Adrenal gland (tissue), 5 donors: Measurements from ENCODE around the gene TNMD.

ENCODE experiments used
- POLR2A ChIP-seq, 2 donors: fragments of 450-650 bp; IDR thresholded peaks; one replicate each; pipeline ENCODE4 v1.6.1; 2017; ENCODE audit warnings: antibody characterized with exemption in 2 of 2, mild to moderate bottlenecking in 2 of 2, moderate library complexity in 1 of 2
- TF ChIP-seq, protein P1 (sequence below), 6 experiments: fragments of 450-650 bp in 4 of 6; fragments of 200-600 bp in 2 of 6; sonication (generic) in 1 of 6; IDR thresholded peaks; 1 replicate in 5 of 6; 2 replicates in 1 of 6; pipeline versions ENCODE4 v1.5.1 to v1.8.0; 2016 to 2021; ENCODE audit warnings: antibody characterized with exemption in 6 of 6, mild to moderate bottlenecking in 2 of 6, moderate library complexity in 1 of 6
- donor health status: DM: no; HTN: no; CAD: no.

GRCh38 chrX:100609591-100609990 lies 24.9 kb downstream of the TNMD start:
- TF ChIP-seq, protein P1, sequence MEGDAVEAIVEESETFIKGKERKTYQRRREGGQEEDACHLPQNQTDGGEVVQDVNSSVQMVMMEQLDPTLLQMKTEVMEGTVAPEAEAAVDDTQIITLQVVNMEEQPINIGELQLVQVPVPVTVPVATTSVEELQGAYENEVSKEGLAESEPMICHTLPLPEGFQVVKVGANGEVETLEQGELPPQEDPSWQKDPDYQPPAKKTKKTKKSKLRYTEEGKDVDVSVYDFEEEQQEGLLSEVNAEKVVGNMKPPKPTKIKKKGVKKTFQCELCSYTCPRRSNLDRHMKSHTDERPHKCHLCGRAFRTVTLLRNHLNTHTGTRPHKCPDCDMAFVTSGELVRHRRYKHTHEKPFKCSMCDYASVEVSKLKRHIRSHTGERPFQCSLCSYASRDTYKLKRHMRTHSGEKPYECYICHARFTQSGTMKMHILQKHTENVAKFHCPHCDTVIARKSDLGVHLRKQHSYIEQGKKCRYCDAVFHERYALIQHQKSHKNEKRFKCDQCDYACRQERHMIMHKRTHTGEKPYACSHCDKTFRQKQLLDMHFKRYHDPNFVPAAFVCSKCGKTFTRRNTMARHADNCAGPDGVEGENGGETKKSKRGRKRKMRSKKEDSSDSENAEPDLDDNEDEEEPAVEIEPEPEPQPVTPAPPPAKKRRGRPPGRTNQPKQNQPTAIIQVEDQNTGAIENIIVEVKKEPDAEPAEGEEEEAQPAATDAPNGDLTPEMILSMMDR (IDR thresholded peaks at IDR 0.05), result no peak
- TF ChIP-seq POLR2A (IDR thresholded peaks at IDR 0.05), result no peak
